ENCODE results near the gene GLI3. TPM values are rescaled to one million over a fixed set of nuclear protein-coding genes. Genes with fewer than 3 reads are reported as not detected.
A peak's percentile ranks its signal among the peaks of the same experiment; 100 is the strongest.

The GLI3 gene
- total and polyA plus RNA-seq, 2 of the 4 experiments (the other 2 are of a cell fraction) = 1.3 to 3.9 TPM

DNA sequence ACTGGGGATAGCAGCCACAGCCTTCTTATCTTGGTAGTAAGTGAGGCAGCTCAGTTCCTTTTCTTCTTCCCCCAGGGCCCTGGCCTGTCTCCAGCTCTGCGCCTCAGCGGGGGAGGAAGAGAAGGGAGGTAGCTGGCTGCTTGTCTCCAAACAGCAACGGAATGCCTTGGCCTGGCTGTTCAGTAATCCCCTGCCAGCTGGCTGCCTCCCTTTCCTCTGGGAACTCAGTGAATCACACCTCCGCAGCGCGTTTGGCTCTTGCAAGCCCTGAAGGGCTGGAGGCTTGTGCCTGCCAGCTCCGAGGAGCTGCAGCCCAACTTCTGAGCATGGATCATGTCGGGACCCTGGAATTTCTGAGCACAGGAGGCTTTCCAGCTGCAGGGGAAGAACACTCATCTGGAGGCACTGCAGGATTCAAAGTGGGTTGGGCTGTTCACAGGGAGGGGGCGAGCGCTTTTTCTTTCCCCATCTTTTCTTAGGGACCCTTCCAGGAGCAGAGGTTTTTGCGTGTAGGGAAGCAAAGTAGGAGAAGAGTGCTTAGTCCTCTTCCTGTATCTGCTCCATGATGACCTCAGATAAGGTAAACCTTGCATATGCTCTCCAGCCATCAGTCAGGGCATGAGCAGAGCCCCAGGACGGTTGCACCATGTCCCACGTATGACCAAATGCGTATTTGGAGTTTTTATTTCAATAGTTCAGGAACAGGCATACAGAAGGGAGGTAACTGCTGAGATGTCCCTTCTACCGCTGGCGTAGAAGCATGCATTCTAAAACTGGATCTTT is 280.9 kb downstream of the GLI3 start:
- WGBS, 2 experiments (ENCODE audit: extremely low coverage in 2 of 2, insufficient read length in 1 of 2) = 56% methylated on average over 3 of the region's 16 CpGs; no CpG with 5 or more reads in 1 of the 2 experiments
- Histone ChIP-seq H3K56ac (ENCODE audit: extremely low read depth, insufficient read depth, low read length) (no peak overlapping the region), H3K4ac (ENCODE audit: low read depth, low read length) (peak overlapping the region; percentile 60; the same call in 1 of the 2 replicates), H3K9ac (ENCODE audit: low read depth, low read length) (no peak overlapping the region), H2BK15ac (ENCODE audit: low read depth, low read length) (peak overlapping the region; percentile 7; the same call in 1 of the 3 replicates), H3K23ac (ENCODE audit: low read depth, low read length) (no peak overlapping the region; the same call in 1 of the 2 replicates), H4K91ac (ENCODE audit: insufficient read depth, low read depth, low read length) (no peak overlapping the region), H3K4me2 (ENCODE audit: low read depth, low read length) (peak overlapping the region; percentile 38), H3K4me1 (ENCODE audit: control insufficient read depth, insufficient read depth, low read length) (peaks cover 15% of the 10 kb centered on the region), H3K27me3 (ENCODE audit: control insufficient read depth, insufficient read depth, low read length) (no peaks in the 10 kb centered on the region), H3K18ac (ENCODE audit: low read depth, low read length) (peak overlapping the region; percentile 3; the same call in 1 of the 2 replicates), H2BK120ac (ENCODE audit: low read depth, low read length) (peak overlapping the region; percentile 59), H2BK20ac (ENCODE audit: low read depth, low read length) (peak overlapping the region; percentile 31), H4K5ac (ENCODE audit: low read depth, low read length) (no peak overlapping the region), H2AK9ac (replicated peaks; ENCODE audit: low read depth, low read length, poor library complexity) (peak overlapping the region; percentile 59), H3K9me3 (ENCODE audit: control insufficient read depth, insufficient read depth, low read length) (no peaks in the 10 kb centered on the region), H4K20me1 (ENCODE audit: insufficient read depth, low read length) (no peaks in the 10 kb centered on the region), H3K9me1 (ENCODE audit: insufficient read depth, low read length) (peaks cover 19% of the 10 kb centered on the region), H3K36me3 (ENCODE audit: control insufficient read depth, insufficient read depth, low read length) (no peaks in the 10 kb centered on the region), H2AFZ (replicated peaks; ENCODE audit: low read length, poor library complexity) (peak overlapping the region; percentile 74), H3K4me3 (ENCODE audit: insufficient read depth, low read depth, low read length) (no peak overlapping the region), H4K8ac (ENCODE audit: low read depth in 2 of 2, low read length in 2 of 2) (peak overlapping the region in 1 of 2 experiments; percentile 6; a peak in 1 of 4 replicates), H3K79me1 (ENCODE audit: low read depth in 1 of 2, low read length in 2 of 2) (no peaks in the 10 kb centered on the region), H3K27ac (ENCODE audit: insufficient read depth, low read length) (peak overlapping the region; percentile 47; the same call in 1 of the 2 replicates), H2AK5ac (ENCODE audit: low read depth, low read length) (peak overlapping the region; percentile 53; the same call in 1 of the 2 replicates), H2BK5ac (ENCODE audit: low read depth, low read length, poor library complexity, severe bottlenecking) (no peak overlapping the region), H3K14ac (replicated peaks; ENCODE audit: low read depth, low read length) (peak overlapping the region; percentile 57)
- peak; percentile 99 for DNase-seq
- ATAC-seq (ENCODE audit: low read depth) = peak; percentile 93
- BruUV-seq (replicated peaks) = no TSS peak
- dilution Hi-C loops (cut with HindIII; ENCODE audit: low sequenced_read_pairs, unreplicated experiment) (no loop called here), intact Hi-C loops (cut with micrococcal nuclease) (no loop called here), in situ Hi-C loops (cut with MboI; ENCODE audit: low sequenced_read_pairs) (no loop called here)
- ChIA-PET POLR2A (ENCODE audit: unreplicated experiment) (interaction anchor here (0.6 to 1.0 kb wide), 2 partner anchors 13 to 781 kb away, joined by 3 read pairs; no protein-coding TSS in a partner anchor), CTCF (interaction anchor here (0.8 to 2.2 kb wide), 3 partner anchors 13 to 920 kb away, joined by 3 to 13 read pairs (median 4); no protein-coding TSS in a partner anchor)
- TF ChIP-seq, protein P1, sequence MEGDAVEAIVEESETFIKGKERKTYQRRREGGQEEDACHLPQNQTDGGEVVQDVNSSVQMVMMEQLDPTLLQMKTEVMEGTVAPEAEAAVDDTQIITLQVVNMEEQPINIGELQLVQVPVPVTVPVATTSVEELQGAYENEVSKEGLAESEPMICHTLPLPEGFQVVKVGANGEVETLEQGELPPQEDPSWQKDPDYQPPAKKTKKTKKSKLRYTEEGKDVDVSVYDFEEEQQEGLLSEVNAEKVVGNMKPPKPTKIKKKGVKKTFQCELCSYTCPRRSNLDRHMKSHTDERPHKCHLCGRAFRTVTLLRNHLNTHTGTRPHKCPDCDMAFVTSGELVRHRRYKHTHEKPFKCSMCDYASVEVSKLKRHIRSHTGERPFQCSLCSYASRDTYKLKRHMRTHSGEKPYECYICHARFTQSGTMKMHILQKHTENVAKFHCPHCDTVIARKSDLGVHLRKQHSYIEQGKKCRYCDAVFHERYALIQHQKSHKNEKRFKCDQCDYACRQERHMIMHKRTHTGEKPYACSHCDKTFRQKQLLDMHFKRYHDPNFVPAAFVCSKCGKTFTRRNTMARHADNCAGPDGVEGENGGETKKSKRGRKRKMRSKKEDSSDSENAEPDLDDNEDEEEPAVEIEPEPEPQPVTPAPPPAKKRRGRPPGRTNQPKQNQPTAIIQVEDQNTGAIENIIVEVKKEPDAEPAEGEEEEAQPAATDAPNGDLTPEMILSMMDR (conservative IDR thresholded peaks at IDR 0.05; ENCODE audit: low read depth, low read length) = no peak
- TF ChIP-seq RCOR1 (IDR thresholded peaks at IDR 0.05; ENCODE audit: insufficient replicate concordance, low read length) (peak; percentile 91), MAZ (IDR thresholded peaks at IDR 0.05; ENCODE audit: borderline replicate concordance, low read depth, low read length) (peak; percentile 73; the same call in 1 of the 2 replicates), NFE2L2 (IDR thresholded peaks at IDR 0.05; ENCODE audit: low read depth, low read length) (no peak), MXI1 (IDR thresholded peaks at IDR 0.05; ENCODE audit: borderline replicate concordance, low read depth, low read length) (0 out of 2 replicates have a peak, but pooled peaks have one; percentile 46), SMC3 (IDR thresholded peaks at IDR 0.05; ENCODE audit: low read depth, low read length) (0 out of 2 replicates have a peak, but pooled peaks have one; percentile 12), POLR2A (IDR thresholded peaks at IDR 0.05; ENCODE audit: low read depth, low read length) (no peak), FOS (IDR thresholded peaks at IDR 0.05; ENCODE audit: low read depth, low read length) (peak; percentile 35; the same call in 1 of the 2 replicates), CHD1 (IDR thresholded peaks at IDR 0.05; ENCODE audit: low read depth, low read length) (no peak), CEBPB (IDR thresholded peaks at IDR 0.05; ENCODE audit: low read depth, low read length) (peak; percentile 36; the same call in 1 of the 2 replicates), RFX5 (IDR thresholded peaks at IDR 0.05; ENCODE audit: low read depth, low read length) (no peak)
- TF ChIP-seq, protein P2, sequence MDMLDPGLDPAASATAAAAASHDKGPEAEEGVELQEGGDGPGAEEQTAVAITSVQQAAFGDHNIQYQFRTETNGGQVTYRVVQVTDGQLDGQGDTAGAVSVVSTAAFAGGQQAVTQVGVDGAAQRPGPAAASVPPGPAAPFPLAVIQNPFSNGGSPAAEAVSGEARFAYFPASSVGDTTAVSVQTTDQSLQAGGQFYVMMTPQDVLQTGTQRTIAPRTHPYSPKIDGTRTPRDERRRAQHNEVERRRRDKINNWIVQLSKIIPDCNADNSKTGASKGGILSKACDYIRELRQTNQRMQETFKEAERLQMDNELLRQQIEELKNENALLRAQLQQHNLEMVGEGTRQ (IDR thresholded peaks at IDR 0.05; ENCODE audit: low read depth, low read length) = no peak
- TF ChIP-seq, protein P3, sequence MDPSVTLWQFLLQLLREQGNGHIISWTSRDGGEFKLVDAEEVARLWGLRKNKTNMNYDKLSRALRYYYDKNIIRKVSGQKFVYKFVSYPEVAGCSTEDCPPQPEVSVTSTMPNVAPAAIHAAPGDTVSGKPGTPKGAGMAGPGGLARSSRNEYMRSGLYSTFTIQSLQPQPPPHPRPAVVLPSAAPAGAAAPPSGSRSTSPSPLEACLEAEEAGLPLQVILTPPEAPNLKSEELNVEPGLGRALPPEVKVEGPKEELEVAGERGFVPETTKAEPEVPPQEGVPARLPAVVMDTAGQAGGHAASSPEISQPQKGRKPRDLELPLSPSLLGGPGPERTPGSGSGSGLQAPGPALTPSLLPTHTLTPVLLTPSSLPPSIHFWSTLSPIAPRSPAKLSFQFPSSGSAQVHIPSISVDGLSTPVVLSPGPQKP (IDR thresholded peaks at IDR 0.05; ENCODE audit: borderline replicate concordance, low read depth, low read length) = no peak

All from IMR-90 (cell line).